ENCODE measurements around the gene KLHL22.

KLHL22 gene

DNA sequence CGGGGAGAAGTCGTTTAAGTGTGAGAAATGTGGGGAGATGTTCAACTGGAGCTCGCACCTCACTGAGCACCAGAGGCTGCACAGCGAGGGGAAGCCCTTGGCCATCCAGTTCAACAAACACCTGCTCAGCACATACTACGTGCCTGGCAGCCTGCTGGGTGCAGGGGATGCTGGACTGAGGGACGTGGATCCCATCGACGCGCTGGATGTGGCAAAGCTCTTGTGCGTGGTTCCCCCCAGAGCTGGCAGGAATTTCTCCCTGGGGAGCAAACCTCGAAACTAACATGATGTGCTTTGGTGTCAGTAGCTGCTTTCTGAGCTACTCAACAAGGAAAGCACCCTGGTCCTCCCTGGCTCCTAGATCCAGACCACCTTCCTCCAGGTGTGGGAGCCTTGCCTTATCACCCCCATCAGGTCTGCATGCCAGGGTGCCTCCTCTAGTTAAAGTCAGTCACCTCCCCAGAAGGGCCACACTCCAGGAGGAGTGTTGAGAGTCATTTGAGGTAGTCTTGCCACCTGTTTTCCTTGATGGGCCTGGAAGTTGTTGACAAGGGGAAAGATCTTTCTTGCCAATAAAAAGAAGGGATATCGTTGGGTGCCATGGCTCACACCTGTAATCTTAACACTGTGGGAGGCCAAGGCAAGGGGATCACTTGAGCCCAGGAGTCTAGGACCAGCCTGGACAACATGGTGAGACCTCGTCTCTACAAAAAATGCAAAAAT lies 88.7 kb downstream of the KLHL22 start:
- Mint-ChIP-seq H3K27ac (no peak overlapping the region), H3K4me3 (no peak overlapping the region), H3K36me3 (ENCODE audit: low read depth) (peaks cover 61% of the 10 kb centered on the region), H3K4me1 (peaks cover 13% of the 10 kb centered on the region), H3K27me3 (ENCODE audit: low read depth, poor library complexity) (no peaks in the 10 kb centered on the region), H3K9me3 (no peaks in the 10 kb centered on the region)
- TF ChIP-seq, protein P1, sequence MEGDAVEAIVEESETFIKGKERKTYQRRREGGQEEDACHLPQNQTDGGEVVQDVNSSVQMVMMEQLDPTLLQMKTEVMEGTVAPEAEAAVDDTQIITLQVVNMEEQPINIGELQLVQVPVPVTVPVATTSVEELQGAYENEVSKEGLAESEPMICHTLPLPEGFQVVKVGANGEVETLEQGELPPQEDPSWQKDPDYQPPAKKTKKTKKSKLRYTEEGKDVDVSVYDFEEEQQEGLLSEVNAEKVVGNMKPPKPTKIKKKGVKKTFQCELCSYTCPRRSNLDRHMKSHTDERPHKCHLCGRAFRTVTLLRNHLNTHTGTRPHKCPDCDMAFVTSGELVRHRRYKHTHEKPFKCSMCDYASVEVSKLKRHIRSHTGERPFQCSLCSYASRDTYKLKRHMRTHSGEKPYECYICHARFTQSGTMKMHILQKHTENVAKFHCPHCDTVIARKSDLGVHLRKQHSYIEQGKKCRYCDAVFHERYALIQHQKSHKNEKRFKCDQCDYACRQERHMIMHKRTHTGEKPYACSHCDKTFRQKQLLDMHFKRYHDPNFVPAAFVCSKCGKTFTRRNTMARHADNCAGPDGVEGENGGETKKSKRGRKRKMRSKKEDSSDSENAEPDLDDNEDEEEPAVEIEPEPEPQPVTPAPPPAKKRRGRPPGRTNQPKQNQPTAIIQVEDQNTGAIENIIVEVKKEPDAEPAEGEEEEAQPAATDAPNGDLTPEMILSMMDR (IDR thresholded peaks at IDR 0.05): no peak
- DNase-seq: no peak

DNA sequence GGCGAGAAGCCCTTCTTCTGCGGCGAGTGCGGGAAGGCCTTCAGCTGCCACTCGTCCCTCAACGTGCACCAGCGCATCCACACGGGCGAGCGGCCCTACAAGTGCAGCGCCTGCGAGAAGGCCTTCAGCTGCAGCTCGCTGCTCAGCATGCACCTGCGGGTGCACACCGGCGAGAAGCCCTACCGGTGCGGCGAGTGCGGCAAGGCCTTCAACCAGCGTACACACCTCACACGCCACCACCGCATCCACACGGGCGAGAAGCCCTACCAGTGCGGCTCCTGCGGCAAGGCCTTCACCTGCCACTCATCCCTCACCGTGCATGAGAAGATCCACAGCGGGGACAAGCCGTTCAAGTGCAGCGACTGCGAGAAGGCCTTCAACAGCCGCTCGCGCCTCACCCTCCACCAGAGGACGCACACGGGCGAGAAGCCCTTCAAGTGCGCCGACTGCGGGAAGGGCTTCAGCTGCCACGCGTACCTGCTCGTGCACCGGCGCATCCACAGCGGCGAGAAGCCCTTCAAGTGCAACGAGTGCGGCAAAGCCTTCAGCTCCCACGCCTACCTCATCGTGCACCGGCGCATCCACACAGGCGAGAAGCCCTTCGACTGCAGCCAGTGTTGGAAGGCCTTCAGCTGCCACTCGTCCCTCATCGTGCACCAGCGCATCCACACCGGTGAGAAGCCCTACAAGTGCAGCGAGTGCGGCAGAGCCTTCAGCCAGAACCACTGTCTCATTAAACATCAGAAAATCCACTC lies 89.5 kb downstream of the KLHL22 start:
- TF ChIP-seq, protein P1 (IDR thresholded peaks at IDR 0.05): no peak
- no peaks in the 10 kb centered on the region for H3K27me3 Mint-ChIP-seq (ENCODE audit: low read depth, poor library complexity)
- DNase-seq: no peak
- H3K4me1 Mint-ChIP-seq: peaks cover 12% of the 10 kb centered on the region
- peaks cover 65% of the 10 kb centered on the region for H3K36me3 Mint-ChIP-seq (ENCODE audit: low read depth)
- H3K9me3 Mint-ChIP-seq: no peaks in the 10 kb centered on the region
- no peak overlapping the region for H3K4me3 Mint-ChIP-seq
- no peak overlapping the region for H3K27ac Mint-ChIP-seq

DNA sequence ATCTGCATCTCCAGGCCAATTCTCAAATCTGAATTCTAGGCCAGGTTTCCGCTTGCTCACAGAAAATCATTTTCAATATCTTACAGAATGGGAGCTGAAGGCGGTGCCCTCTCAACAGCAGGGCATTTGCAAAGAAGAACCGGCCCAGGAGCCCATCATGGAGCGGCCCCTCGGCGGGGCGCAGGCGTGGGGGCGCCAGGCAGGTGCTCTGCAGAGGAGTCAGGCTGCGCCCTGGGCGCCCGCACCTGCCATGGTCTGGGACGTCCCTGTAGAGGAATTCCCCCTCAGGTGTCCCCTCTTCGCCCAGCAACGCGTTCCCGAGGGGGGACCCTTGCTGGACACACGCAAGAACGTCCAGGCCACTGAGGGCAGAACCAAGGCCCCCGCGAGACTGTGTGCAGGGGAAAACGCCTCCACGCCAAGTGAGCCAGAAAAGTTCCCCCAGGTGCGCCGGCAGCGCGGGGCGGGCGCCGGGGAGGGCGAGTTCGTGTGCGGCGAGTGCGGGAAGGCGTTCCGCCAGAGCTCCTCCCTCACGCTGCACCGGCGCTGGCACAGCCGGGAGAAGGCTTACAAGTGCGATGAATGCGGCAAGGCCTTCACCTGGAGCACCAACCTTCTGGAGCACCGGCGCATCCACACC lies 90.2 kb downstream of the KLHL22 start:
- H3K27ac Mint-ChIP-seq: no peak overlapping the region
- H3K36me3 Mint-ChIP-seq (ENCODE audit: low read depth): peaks cover 62% of the 10 kb centered on the region
- H3K27me3 Mint-ChIP-seq (ENCODE audit: low read depth, poor library complexity): no peaks in the 10 kb centered on the region
- H3K4me1 Mint-ChIP-seq: peaks cover 9% of the 10 kb centered on the region
- no peak for DNase-seq
- no peaks in the 10 kb centered on the region for H3K9me3 Mint-ChIP-seq
- no peak overlapping the region for H3K4me3 Mint-ChIP-seq
- TF ChIP-seq, protein P1 (IDR thresholded peaks at IDR 0.05): no peak

DNA sequence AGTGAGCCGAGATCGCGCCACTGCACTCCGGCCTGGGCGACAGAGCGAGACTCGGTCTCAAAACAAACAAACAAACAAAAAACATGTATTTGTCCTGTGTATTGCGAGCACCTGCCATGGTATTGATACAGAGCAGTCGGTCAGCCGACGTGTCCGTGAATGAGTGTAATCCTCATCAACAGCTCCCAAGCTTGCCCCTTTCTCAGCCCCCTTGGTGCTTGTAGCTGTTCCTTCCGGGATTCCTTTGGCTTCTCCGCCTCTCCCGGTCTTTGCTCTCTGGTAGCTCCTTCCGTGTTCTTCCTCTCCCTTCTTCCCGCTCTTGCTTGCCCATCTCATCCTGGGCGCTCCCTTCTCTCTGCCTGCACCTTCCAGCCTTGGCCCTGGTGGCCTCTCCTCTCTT lies 90.7 kb downstream of the KLHL22 start:
- Mint-ChIP-seq H3K27ac (no peak overlapping the region), H3K9me3 (no peaks in the 10 kb centered on the region), H3K27me3 (ENCODE audit: low read depth, poor library complexity) (no peaks in the 10 kb centered on the region), H3K36me3 (ENCODE audit: low read depth) (peaks cover 60% of the 10 kb centered on the region), H3K4me3 (no peak overlapping the region), H3K4me1 (peaks cover 6% of the 10 kb centered on the region)
- no peak for DNase-seq
- TF ChIP-seq, protein P1 (IDR thresholded peaks at IDR 0.05): no peak

DNA sequence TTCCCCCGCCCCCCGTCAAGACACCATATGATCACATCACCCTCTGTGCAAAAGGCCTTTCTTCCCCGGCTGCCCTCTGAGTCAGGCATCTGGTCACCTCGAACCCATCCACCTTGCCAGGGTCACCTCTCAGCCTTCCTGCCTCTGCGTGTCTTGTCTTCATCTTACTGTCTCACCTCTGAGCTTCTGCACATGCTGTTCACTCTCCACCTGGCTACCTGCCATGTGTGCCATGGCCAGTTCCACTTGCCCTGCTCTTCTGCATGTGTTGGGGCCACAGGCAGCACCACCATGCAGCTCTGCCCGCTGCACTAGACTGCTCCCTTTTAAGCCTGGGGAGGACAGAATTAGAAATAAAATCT lies 91.8 kb downstream of the KLHL22 start:
- H3K36me3 Mint-ChIP-seq (ENCODE audit: low read depth): peaks cover 57% of the 10 kb centered on the region
- H3K9me3 Mint-ChIP-seq: no peaks in the 10 kb centered on the region
- no peaks in the 10 kb centered on the region for H3K27me3 Mint-ChIP-seq (ENCODE audit: low read depth, poor library complexity)
- DNase-seq: no peak
- TF ChIP-seq, protein P1 (IDR thresholded peaks at IDR 0.05): no peak
- peaks cover 12% of the 10 kb centered on the region for H3K4me1 Mint-ChIP-seq
- H3K4me3 Mint-ChIP-seq: no peak overlapping the region
- no peak overlapping the region for H3K27ac Mint-ChIP-seq
